CD4-positive, alpha-beta T cell treated with Interleukin-15 for 1 hour (primary cell): Measurements from ENCODE around the gene SPATA31A6.
"Not testable (repeated sequence)": the region's sequence is repeated elsewhere in the genome, so short reads cannot be mapped to it uniquely, and the experiment has no call there.

ENCODE experiments used
- DNase-seq: peaks from one replicate; pipeline ENCODE4 v3.0.0-alpha.2; 2020

Gene SPATA31A6

GRCh38 chr9:42183359-42183758 lies at the start of gene SPATA31A6:
Gene SPATA31A6, plus strand, starts transcription at chr9:42183659. Its CDS starts 29 bp downstream, at chr9:42183688.
- DNase-seq, result not testable (repeated sequence)

- DNase-seq, result not testable (repeated sequence)
Measured at GRCh38 chr9:42160299-42160698, 23.2 kb upstream of the SPATA31A6 start.

- not testable (repeated sequence) for DNase-seq
Measured at GRCh38 chr9:42219861-42220260, 36.4 kb downstream of the SPATA31A6 start.

GRCh38 chr9:42223230-42223629 lies 39.8 kb downstream of the SPATA31A6 start:
- not testable (repeated sequence) for DNase-seq

GRCh38 chr9:42233031-42233430 lies 49.6 kb downstream of the SPATA31A6 start:
- not testable (repeated sequence) for DNase-seq

- DNase-seq, result not testable (repeated sequence)
Measured at GRCh38 chr9:42234610-42235009, 51.2 kb downstream of the SPATA31A6 start.

GRCh38 chr9:42235352-42235991 lies 52.0 kb downstream of the SPATA31A6 start:
- not testable (repeated sequence) for DNase-seq

- not testable (repeated sequence) for DNase-seq
Measured at GRCh38 chr9:42236097-42236496, 52.6 kb downstream of the SPATA31A6 start.

- not testable (repeated sequence) for DNase-seq
Measured at GRCh38 chr9:42237381-42237780, 53.9 kb downstream of the SPATA31A6 start.

- DNase-seq, result not testable (repeated sequence)
Measured at GRCh38 chr9:42238862-42239261, 55.4 kb downstream of the SPATA31A6 start.
